Mesendoderm (in vitro differentiated cells): ENCODE data around the gene MIA2.
A peak's percentile ranks its signal among the peaks of the same experiment; 100 is the strongest.

Experiments used
- DNase-seq: peaks from one replicate; pipeline ENCODE4 v3.0.0; 2013
- H2AK5ac ChIP-seq: 2 replicates; pipeline ENCODE4 v1.6.1; 2013; ENCODE audit warnings: low read length, inconsistent platforms
- H2BK120ac ChIP-seq: 2 replicates; pipeline ENCODE4 v1.6.1; 2013; ENCODE audit warnings: low read depth, mild to moderate bottlenecking, low read length, moderate library complexity, mixed read lengths
- H2BK15ac ChIP-seq: replicated peaks from 2 replicates; pipeline ENCODE4 v1.6.1; 2013; ENCODE audit warnings: low read depth, mild to moderate bottlenecking, moderate library complexity
- H2BK5ac ChIP-seq: 2 replicates; pipeline ENCODE4 v1.6.1; 2013; ENCODE audit warnings: low read length, inconsistent platforms
- H3K18ac ChIP-seq: 2 replicates; pipeline ENCODE4 v1.6.1; 2013; ENCODE audit warnings: mild to moderate bottlenecking, low read length, mixed read lengths
- H3K23ac ChIP-seq: one replicate; pipeline ENCODE4 v1.6.1; 2013; ENCODE audit warnings: low read length
- H3K27ac ChIP-seq: 2 replicates; pipeline ENCODE4 v1.5.1; 2013; ENCODE audit warnings: low read depth, mild to moderate bottlenecking, inconsistent platforms, low read length, moderate library complexity
- H3K27me3 ChIP-seq: 2 replicates; pipeline ENCODE4 v1.6.1; 2013; ENCODE audit warnings: low read length, control low read depth, mild to moderate bottlenecking, inconsistent platforms; ENCODE audit not compliant: insufficient read depth, poor library complexity
- H3K36me3 ChIP-seq: 2 replicates; pipeline ENCODE4 v1.6.1; 2013; ENCODE audit warnings: low read length, inconsistent platforms; ENCODE audit not compliant: control insufficient read depth, insufficient read depth
- H3K4ac ChIP-seq: one replicate; pipeline ENCODE4 v1.6.1; 2013; ENCODE audit warnings: low read depth, mild to moderate bottlenecking, low read length, moderate library complexity
- H3K4me1 ChIP-seq: 2 replicates; pipeline ENCODE4 v1.6.1; 2013; ENCODE audit warnings: low read depth, low read length, inconsistent platforms; ENCODE audit not compliant: control insufficient read depth
- H3K4me2 ChIP-seq: 2 replicates; pipeline ENCODE4 v1.6.1; 2013; ENCODE audit warnings: low read length
- H3K4me3 ChIP-seq: 2 replicates; pipeline ENCODE4 v1.5.1; 2013; ENCODE audit warnings: mild to moderate bottlenecking, low read length
- H3K56ac ChIP-seq: one replicate; pipeline ENCODE4 v1.6.1; 2013; ENCODE audit warnings: low read length
- H3K79me1 ChIP-seq: 2 replicates; pipeline ENCODE4 v1.6.1; 2013; ENCODE audit warnings: low read length, inconsistent platforms
- H3K79me2 ChIP-seq: 2 replicates; pipeline ENCODE4 v1.6.1; 2013; ENCODE audit warnings: mild to moderate bottlenecking, low read length; ENCODE audit not compliant: control insufficient read depth, insufficient read depth
- H3K9ac ChIP-seq: 2 replicates; pipeline ENCODE4 v1.6.1; 2013; ENCODE audit warnings: low read length, inconsistent platforms
- H4K5ac ChIP-seq: one replicate; pipeline ENCODE4 v1.6.1; 2013; ENCODE audit warnings: low read length
- H4K8ac ChIP-seq: one replicate; pipeline ENCODE4 v1.6.1; 2013; ENCODE audit warnings: low read depth, mild to moderate bottlenecking, control low read depth, low read length, moderate library complexity
- WGBS: extraction: QIAGEN DNeasy Blood & Tissue Kit; methylation state at CpG from one replicate; pipeline ENCODE4 v1.1.7; 2013; ENCODE audit warnings: low lambda C conversion rate, missing lambda C conversion rate; ENCODE audit not compliant: insufficient coverage; ENCODE audit errors: extremely low coverage; 5-methylcytosine and 5-hydroxymethylcytosine counted together

The MIA2 gene

DNA sequence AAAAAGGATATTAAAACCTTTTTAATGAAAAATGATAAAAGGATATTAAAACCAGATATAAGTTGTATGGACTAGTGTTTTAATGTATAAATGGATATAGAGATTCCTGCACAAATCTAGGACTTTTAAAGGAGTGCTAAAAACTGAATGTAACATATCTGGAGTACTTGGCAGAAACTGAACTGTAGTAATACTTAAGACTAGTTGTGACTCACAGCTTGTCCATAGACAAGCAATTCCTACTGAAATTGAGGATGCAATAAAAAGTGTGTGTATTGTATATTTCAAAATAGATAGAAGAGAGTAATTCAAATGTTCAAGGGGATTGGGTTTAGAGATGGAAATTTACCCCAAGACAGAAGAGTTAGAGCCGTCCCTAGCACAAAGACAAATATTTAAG lies 138.9 kb downstream of the MIA2 start:
- DNase-seq = no peak
- Histone ChIP-seq H3K9ac (no peak overlapping the region), H4K5ac (no peak overlapping the region), H2AK5ac (no peak overlapping the region), H3K79me2 (no peaks in the 10 kb centered on the region), H3K4me1 (peaks cover 6% of the 10 kb centered on the region), H3K4me3 (no peak overlapping the region), H3K4me2 (no peak overlapping the region), H3K23ac (no peak overlapping the region), H2BK120ac (no peak overlapping the region), H4K8ac (no peak overlapping the region), H3K27ac (no peak overlapping the region), H2BK15ac (no peak overlapping the region), H3K27me3 (no peaks in the 10 kb centered on the region), H3K36me3 (no peaks in the 10 kb centered on the region), H2BK5ac (no peak overlapping the region), H3K79me1 (no peaks in the 10 kb centered on the region), H3K4ac (no peak overlapping the region), H3K18ac (no peak overlapping the region), H3K56ac (no peak overlapping the region)
- no CpG with 5 or more reads among the region's 1 CpG for WGBS

DNA sequence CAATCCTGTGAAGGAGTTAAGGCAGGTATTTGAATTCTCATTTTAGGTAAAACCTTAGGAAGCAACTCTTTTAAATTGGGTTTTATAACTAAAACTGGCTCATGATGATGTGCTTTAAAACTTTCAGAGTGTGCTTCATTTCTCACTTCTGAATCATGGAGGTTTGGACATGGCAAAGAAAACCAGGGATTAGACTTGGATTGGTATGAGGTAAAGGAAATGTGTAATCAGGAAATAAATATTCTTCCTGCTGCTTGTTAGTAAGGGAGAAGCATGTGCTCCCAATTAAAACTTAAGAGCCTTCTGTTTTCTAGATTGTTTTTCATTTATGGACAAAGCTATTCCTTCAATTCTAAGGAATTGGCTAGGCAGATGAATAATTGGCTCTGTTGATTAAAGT lies 141.1 kb downstream of the MIA2 start:
- H3K23ac ChIP-seq = no peak overlapping the region
- H3K9ac ChIP-seq = no peak overlapping the region
- H3K18ac ChIP-seq = no peak overlapping the region
- no peak overlapping the region for H3K27ac ChIP-seq
- no peak overlapping the region for H4K8ac ChIP-seq
- no peak overlapping the region for H2BK120ac ChIP-seq
- DNase-seq = no peak
- no peak overlapping the region for H3K4me2 ChIP-seq
- H2BK15ac ChIP-seq = no peak overlapping the region
- no peaks in the 10 kb centered on the region for H3K27me3 ChIP-seq
- no peak overlapping the region for H3K4ac ChIP-seq
- H4K5ac ChIP-seq = no peak overlapping the region
- no peak overlapping the region for H2BK5ac ChIP-seq
- H3K56ac ChIP-seq = no peak overlapping the region
- no peak overlapping the region for H3K4me3 ChIP-seq
- no peaks in the 10 kb centered on the region for H3K36me3 ChIP-seq
- H3K4me1 ChIP-seq = no peaks in the 10 kb centered on the region
- no peak overlapping the region for H2AK5ac ChIP-seq
- H3K79me1 ChIP-seq = no peaks in the 10 kb centered on the region
- H3K79me2 ChIP-seq = no peaks in the 10 kb centered on the region

DNA sequence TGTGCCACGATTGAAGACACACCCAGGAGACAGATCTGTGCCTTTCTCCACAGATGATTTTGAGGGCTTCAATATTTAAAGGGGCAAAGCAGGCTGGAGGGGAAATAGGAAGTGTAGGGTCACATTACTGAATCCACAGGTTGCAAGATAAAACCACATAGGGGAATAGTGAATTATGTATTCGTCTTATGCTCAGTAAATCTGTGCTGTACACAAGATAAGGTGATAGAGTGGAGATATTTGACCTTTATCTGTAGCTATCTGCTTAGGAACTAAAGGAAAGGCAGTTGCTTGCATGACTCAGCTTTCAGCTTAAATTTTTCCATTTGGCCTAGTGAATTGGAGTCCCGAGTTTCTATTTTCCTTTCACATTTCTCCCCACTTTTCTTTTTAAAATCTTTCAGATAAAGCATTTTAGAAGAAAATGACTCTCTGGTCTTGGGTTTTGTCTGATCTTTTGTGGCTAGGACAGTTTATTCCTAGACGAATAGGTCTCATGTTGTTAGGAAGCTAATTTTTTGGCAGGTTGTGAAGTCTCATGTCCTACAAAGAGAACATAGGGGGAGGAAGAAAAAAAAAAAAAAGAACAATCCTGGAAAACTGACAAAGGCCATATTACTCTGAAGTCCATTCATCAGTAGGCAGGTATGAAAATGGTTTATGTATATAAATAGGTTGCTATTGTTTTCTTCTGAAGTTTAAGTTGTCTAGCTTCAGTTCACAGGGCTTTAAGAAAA lies 143.1 kb downstream of the MIA2 start:
- Histone ChIP-seq H3K79me1 (no peaks in the 10 kb centered on the region), H3K36me3 (no peaks in the 10 kb centered on the region), H3K4me3 (no peak overlapping the region), H3K27ac (no peak overlapping the region), H3K4me1 (no peaks in the 10 kb centered on the region), H2BK120ac (no peak overlapping the region), H3K23ac (no peak overlapping the region), H3K27me3 (no peaks in the 10 kb centered on the region), H2AK5ac (no peak overlapping the region), H4K5ac (no peak overlapping the region), H3K79me2 (no peaks in the 10 kb centered on the region), H3K56ac (no peak overlapping the region), H2BK5ac (no peak overlapping the region), H3K9ac (no peak overlapping the region), H3K18ac (no peak overlapping the region), H4K8ac (no peak overlapping the region), H3K4ac (no peak overlapping the region), H3K4me2 (no peak overlapping the region), H2BK15ac (no peak overlapping the region)
- peak; percentile 62 for DNase-seq
- WGBS = no CpG with 5 or more reads among the region's 4 CpGs

DNA sequence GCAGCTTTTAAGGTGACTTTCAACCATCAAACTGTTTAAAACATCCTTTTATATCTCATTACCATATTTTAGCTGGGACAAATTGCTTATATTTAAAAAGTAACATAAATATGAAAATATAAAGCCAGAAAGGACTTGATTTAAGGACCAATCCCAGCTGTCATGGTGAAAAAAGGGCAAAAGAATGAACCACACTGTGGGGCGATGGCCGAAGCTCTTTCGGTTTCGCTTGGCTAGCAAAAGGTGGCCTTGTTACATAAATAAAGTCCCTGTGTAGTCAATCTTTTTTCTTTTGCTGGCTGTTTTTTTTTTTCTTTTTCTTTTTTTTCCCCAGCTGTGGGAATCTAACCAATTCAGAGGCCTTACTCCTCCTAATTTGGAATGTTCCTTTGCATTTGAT lies 147.7 kb downstream of the MIA2 start:
- Histone ChIP-seq H2BK15ac (no peak overlapping the region), H3K9ac (no peak overlapping the region), H2BK5ac (no peak overlapping the region), H3K4me2 (no peak overlapping the region), H4K8ac (no peak overlapping the region), H3K4me1 (no peaks in the 10 kb centered on the region), H3K23ac (no peak overlapping the region), H3K4ac (no peak overlapping the region), H3K56ac (no peak overlapping the region), H3K18ac (no peak overlapping the region), H3K79me1 (no peaks in the 10 kb centered on the region), H2AK5ac (no peak overlapping the region), H4K5ac (no peak overlapping the region), H3K27me3 (no peaks in the 10 kb centered on the region), H3K36me3 (no peaks in the 10 kb centered on the region), H3K27ac (no peak overlapping the region), H3K79me2 (no peaks in the 10 kb centered on the region), H3K4me3 (no peak overlapping the region), H2BK120ac (no peak overlapping the region)
- no peak for DNase-seq
- no CpG with 5 or more reads among the region's 4 CpGs for WGBS

DNA sequence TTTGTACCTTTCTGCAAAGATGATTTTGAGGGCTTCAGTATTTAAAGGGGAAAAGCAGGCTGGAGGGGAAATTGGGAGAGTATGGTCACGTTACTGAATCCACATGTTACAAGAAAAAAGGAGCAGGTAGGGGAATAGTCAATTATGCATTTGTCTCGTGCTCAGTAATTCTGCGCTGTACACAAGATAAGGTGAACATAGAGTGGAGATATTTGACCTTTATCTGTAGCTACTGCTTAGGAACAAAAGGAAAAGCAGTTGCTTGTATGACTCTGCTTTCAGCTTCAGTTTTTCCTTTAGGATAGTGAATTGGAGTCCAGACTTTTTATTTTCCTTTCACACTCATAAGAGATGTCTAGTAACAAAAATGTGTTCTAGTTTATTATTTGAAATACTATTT lies 148.7 kb downstream of the MIA2 start:
- H3K4me1 ChIP-seq = no peaks in the 10 kb centered on the region
- H3K27me3 ChIP-seq = no peaks in the 10 kb centered on the region
- no peak overlapping the region for H3K4ac ChIP-seq
- no peak overlapping the region for H3K56ac ChIP-seq
- H3K79me2 ChIP-seq = no peaks in the 10 kb centered on the region
- no peak overlapping the region for H3K23ac ChIP-seq
- no peak overlapping the region for H4K8ac ChIP-seq
- no CpG with 5 or more reads among the region's 3 CpGs for WGBS
- DNase-seq = no peak
- no peak overlapping the region for H2BK5ac ChIP-seq
- no peak overlapping the region for H3K4me2 ChIP-seq
- no peak overlapping the region for H2BK15ac ChIP-seq
- H3K27ac ChIP-seq = no peak overlapping the region
- no peaks in the 10 kb centered on the region for H3K36me3 ChIP-seq
- no peak overlapping the region for H3K18ac ChIP-seq
- H2AK5ac ChIP-seq = no peak overlapping the region
- H2BK120ac ChIP-seq = no peak overlapping the region
- H3K9ac ChIP-seq = no peak overlapping the region
- no peak overlapping the region for H4K5ac ChIP-seq
- no peaks in the 10 kb centered on the region for H3K79me1 ChIP-seq
- H3K4me3 ChIP-seq = no peak overlapping the region

DNA sequence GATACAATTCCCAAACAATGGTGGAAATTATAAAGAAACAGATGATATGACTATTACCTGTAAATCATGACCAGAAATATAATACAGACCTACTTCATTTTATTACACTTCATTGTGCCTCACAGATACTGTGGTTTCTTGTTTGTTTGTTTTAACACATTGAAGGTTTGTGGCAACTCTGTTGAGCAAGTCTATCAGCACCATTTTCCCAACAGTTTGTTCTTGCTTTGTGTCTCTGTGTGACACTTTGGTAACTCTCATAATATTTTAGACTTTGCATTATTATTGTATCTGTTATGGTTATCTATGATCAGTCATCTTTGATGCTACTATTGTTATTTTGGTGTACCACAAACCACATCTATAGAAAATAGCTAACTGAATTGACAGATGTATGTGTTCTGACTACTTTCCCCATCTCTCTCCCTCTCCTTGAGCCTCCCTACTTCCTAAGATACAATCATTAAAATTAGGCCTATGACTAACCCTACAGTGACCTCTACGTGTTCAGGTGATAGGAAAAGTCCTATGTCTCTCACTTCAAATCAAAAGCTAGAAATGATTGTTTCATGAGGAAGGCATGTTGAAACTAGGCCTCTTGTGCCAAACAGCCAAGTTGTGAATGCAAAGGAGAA lies 149.4 kb downstream of the MIA2 start:
- WGBS = no CpG with 5 or more reads among the region's 1 CpG
- Histone ChIP-seq H3K4me2 (no peak overlapping the region), H2BK120ac (no peak overlapping the region), H4K8ac (no peak overlapping the region), H2BK5ac (no peak overlapping the region), H3K56ac (no peak overlapping the region), H3K4ac (no peak overlapping the region), H4K5ac (no peak overlapping the region), H3K27me3 (no peaks in the 10 kb centered on the region), H3K18ac (no peak overlapping the region), H3K79me1 (no peaks in the 10 kb centered on the region), H3K23ac (no peak overlapping the region), H3K36me3 (no peaks in the 10 kb centered on the region), H3K9ac (no peak overlapping the region), H3K79me2 (no peaks in the 10 kb centered on the region), H3K4me3 (no peak overlapping the region), H2AK5ac (no peak overlapping the region), H3K4me1 (no peaks in the 10 kb centered on the region), H2BK15ac (no peak overlapping the region), H3K27ac (no peak overlapping the region)
- DNase-seq = no peak
